NCI-H69 (cell line): ENCODE results near the gene NR2F1-AS1.

Experiments used
- DNase-seq: peaks from one replicate; lab custom pipeline; 2025; lab: John Stamatoyannopoulos, UW

Gene NR2F1-AS1

DNA sequence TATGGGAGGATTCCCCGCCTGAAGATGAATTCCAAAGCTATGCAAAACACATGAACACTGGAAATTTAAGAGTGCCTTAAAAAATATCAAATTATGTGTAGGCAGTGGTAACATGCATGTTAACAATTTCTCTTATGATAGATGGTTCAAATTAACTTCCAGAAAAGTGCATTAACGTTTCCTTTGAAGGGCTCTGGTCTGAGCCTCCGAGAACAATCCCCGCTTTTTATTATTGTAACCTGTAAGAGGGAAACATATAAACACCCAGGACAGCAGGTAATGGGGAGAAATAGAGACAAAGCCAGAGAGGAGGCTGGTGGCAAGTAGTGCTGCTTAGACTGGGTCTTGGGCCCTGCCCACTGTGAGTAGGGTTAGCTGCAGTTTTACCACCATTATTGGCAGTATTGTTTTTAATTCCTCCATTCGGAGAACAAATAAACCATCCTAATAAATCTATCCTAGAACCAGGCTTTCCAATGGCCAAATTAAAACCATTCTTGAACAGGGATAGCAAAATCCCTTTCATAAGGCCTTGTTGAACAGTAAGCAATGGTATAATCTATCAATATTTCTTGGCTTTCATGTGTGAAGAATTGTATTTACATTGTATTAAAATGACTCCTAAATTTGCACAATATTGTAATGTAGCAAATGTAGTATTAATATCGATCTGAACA lies 8.3 kb upstream of the NR2F1-AS1 start:
- no peak for DNase-seq

DNA sequence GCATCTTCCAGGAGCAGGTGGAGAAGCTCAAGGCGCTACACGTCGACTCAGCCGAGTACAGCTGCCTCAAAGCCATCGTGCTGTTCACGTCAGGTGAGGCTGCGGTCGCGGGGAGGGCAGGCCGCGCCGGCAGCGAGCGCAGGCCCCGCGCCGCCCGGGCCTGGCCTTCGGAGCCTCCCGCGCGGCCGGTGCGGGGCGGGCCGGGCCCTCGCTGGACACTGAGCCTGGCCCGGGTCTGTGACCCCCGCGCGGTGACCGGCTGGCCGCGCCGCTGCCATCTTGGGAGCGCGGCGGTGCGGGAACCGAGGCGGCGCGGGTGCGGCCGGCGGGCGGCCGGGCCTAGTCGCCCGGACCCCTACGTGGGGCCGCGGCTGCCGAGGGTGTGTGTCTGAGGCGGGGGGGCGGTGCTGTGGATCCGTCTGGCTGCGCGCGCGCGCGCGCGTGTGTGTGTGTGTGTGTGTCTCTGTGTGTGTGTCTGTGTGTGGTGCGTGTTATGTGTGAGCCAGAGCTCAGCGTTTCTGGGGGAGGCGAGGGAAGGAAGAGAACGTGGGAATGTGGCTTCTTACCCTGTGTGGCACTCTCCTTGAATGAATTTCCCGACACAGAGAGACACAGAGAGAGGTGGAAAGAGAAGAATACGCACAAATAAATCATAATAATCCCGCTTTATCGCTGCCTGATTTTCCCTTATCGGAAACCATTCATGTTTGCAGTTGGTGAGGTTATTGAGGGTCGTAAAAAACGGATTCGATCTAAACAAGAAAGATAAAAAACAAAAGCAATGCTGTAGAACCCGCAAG lies 7.5 kb upstream of the NR2F1-AS1 start:
- peak; percentile 86 for DNase-seq

DNA sequence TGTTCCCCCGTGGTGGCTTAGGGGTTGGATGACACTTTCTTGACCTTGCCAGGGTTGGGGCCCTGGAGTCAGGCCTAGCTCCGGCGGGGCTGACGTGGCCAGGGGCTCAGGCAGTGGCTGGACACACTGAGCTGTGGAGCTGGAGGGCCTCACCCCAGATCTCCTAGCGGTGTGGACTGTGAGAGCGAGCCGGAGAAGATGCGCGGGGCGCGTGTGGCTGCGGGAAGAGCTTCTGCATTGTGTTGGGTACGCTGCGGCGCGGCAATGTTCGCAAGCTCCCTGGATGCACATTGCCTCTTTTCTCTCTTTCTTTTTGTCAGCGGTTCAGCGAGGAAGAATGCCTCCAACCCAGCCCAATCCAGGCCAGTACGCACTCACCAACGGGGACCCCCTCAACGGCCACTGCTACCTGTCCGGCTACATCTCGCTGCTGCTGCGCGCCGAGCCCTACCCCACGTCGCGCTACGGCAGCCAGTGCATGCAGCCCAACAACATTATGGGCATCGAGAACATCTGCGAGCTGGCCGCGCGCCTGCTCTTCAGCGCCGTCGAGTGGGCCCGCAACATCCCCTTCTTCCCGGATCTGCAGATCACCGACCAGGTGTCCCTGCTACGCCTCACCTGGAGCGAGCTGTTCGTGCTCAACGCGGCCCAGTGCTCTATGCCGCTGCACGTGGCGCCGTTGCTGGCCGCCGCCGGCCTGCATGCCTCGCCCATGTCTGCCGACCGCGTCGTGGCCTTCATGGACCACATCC lies 6.8 kb upstream of the NR2F1-AS1 start:
- no peak for DNase-seq

DNA sequence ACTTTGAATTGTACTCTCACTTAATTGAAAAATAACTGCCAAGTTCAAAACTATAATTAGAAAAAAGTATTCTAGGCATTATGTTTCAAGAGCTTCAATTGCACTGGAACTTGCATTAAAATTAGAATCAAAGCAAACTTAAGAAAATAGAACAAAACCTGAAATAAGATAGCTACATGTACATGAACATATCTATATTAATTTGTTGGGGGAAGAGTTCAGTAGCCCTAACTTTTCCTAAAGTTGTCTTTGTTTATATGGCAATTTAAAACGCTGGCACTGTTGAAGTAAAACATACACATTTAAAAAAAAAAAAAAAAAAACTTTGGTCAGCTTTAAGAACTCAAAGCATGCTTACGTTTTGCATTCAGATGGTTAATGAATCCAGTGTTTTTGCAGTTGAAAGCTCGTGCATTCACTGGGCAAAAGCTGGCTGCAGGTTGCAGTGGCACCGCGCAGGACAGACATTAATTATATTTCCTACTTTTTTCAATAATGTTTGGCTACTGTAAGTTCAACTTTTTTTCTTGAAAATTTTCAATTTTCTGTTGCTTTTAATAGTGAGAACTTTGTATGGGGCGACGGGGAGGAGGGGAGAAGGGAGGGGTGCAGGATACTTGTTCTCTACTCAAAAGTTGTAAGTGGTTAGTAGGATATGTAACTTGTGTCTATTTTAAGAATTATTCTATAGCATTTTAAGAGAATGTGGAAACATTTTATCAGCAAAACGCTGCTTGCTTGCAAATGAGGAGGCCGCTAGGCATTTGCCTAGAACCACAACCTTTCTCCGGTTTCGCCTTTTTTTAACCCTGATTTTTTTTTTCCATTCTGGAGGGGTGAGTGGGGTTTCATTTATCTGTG lies 5.9 kb upstream of the NR2F1-AS1 start:
- no peak for DNase-seq

DNA sequence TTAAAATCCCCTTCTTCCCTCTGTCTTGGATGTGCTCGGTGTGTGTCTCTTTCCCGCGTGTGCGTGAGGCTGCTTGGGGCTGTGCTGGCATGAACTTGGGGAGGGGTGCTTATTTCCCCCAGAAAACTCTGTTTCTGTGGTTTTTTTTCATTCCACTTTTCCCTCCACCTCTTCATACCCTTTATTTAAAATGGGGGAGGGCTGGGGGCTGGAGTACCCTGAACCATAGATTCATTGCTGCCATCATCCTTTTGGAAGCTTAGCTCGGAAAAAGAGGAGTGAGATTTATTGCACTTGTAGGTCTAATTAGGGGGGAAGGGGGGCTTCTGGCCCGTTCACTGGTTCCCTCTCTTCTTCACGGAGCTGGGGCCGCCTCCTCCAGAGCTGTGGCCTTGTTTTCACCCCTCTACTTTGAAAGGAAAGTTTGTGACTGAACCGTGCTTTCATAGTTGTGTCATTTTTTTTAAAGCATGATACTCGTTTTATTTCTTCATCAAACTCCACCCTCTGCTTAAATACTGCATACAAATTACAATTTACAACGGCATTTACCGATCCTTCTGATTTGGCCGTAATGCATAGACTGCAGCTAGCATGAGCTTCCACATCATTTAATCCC lies 4.9 kb upstream of the NR2F1-AS1 start:
- DNase-seq, result peak; percentile 87

DNA sequence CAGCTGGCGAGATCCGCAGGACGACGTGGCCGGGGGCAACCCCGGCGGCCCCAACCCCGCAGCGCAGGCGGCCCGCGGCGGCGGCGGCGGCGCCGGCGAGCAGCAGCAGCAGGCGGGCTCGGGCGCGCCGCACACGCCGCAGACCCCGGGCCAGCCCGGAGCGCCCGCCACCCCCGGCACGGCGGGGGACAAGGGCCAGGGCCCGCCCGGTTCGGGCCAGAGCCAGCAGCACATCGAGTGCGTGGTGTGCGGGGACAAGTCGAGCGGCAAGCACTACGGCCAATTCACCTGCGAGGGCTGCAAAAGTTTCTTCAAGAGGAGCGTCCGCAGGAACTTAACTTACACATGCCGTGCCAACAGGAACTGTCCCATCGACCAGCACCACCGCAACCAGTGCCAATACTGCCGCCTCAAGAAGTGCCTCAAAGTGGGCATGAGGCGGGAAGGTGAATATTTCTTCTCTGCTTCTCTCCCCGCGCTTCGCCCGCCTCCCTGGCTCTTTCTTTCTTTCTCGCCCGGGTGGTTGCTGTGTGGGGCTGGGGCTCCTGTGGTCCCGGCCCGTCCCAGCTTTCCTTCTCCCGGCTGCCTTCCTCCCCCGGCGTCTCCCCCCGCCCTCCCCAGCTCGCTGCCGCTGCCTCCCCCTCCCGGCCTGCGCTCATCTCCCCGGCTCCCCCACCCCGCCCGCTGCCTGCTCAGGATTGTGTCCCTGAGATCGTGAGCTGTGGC lies 4.2 kb upstream of the NR2F1-AS1 start:
- DNase-seq, result no peak

DNA sequence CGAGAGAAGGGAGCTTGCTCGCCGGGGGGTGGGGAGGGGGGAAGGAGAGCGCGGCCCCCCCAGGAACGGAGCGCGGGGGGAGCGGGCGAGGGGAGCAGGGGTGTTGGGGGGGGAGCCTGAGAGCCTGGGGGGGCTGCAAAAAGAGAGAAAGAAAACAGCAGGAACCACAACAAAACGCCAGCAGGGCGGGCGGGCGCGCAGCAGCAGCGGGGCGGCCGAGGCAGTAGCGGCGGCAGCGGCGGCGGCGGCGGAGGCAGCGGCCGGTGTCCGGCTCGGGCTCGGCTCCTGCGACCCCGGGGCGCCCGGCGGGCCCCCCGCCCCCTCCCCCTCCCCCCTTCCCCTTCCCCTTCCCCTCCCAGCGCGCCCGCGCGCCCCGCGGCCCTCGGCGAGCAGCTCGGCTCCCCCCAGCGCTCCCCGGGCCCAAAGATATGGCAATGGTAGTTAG lies 3.6 kb upstream of the NR2F1-AS1 start:
- no peak for DNase-seq

DNA sequence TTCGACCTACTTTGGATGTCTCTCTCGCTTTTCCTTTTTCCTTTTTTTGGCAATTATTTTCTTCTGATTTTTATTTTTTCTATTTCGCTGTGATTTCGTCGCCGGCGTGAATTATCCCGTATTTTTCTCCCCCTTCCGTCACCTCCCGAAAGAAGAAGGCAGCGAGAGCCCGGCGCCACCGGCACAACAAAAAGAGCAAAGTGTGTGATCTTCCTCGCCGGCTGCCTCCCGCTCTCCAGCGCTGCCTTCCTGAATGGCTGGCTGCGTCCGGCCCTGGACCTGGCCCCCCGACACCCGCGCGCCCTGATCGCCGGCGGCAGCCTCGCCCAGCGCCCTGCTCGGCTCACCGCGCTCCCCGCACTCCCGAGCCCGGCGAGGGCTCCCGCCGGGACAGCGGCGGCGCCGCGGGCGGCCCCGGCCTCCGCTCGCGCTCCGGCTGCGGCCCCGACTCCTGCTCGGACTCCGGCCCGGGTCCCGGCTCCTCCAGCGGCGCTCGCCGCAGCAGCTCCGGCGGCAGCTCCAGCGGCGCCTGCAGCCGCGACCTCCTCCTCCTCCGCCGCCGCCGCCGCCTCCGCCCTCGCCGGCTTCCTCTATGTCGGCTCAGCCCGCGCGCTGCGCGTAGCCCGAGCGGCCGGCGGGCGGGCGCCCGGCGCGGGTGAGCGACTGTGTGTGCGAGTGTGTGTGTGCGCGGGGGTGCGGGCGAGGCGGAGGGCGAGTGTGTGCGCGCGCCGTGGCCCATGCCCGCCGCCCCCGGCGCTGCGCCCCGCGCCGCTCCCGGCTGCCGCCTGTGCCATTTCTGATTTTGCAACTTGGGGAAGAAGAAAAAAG lies 3.0 kb upstream of the NR2F1-AS1 start:
- DNase-seq, result no peak

DNA sequence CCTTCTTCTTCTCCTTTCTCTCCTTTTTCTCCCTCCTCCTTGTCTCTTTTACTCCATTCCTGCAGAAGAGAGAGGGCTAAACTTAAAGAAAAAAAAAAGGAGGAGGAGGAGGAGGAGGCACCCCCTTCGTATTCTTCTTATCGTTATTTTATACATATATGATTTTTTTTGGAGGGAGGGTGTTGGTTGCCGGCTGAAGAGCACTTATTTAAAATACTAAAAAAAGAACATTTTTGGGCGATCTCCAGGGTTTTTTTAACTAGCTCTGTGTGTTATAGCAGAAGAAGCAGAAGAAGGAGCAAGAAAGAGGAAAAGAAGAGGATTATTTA lies 2.4 kb upstream of the NR2F1-AS1 start:
- DNase-seq, result no peak

DNA sequence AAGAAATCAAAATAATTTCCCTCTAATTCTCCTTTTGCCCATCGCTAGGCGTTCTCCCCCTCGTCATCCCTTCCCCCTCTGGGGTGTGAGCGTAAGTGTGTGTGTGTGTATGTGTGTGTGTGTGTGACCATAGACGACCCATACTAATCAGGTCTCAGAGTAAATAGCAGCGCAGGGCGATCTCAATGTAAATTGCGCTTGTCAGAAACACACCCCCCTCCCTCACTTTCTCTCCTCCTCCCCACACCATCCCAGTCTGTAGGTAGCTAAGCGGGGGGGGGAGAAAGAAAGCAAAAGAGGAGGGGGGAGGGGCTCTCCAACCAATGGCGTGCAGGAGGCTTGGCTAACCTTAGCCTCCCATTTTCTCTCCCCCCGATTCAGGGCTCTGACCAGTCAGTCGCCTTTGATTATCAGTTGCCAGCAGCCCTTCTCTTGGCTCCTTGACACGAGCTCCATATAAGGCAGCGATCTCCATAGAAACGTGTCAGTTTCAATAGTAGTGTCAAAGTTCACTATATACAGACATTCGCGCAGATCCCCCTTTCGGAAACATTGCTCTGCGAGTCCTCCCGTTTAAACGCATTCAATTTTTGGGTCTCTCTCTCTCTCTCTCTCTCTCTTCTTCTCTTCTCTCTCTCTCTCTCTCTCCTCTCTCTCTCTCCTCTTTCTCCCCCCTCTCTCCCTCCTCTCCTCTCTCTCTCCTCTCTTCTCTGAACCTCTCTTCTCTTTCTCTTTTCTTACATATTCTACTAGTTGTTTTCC lies 1.8 kb upstream of the NR2F1-AS1 start, which contains the start of gene NR2F1:
Gene NR2F1 (plus strand): TSS at position 546 of the 762 bp plus-strand sequence. CDS start 1,802 bp downstream, outside the sequence.
- DNase-seq, result peak; percentile 100

DNA sequence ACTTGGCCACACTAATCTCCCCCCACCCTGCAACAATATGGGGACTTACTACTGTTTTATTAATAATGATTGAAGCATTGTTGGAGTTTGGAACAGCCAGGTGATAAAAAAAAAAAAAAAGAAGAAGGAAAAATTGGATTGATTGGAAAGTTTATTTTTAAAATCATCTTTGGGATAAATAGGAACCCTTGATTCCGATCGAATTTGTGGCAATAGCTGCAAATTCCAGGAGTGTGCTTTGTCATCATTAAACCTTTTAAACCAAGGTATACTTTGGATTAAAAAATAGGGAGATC lies 1.1 kb upstream of the NR2F1-AS1 start:
- DNase-seq, result no peak

DNA sequence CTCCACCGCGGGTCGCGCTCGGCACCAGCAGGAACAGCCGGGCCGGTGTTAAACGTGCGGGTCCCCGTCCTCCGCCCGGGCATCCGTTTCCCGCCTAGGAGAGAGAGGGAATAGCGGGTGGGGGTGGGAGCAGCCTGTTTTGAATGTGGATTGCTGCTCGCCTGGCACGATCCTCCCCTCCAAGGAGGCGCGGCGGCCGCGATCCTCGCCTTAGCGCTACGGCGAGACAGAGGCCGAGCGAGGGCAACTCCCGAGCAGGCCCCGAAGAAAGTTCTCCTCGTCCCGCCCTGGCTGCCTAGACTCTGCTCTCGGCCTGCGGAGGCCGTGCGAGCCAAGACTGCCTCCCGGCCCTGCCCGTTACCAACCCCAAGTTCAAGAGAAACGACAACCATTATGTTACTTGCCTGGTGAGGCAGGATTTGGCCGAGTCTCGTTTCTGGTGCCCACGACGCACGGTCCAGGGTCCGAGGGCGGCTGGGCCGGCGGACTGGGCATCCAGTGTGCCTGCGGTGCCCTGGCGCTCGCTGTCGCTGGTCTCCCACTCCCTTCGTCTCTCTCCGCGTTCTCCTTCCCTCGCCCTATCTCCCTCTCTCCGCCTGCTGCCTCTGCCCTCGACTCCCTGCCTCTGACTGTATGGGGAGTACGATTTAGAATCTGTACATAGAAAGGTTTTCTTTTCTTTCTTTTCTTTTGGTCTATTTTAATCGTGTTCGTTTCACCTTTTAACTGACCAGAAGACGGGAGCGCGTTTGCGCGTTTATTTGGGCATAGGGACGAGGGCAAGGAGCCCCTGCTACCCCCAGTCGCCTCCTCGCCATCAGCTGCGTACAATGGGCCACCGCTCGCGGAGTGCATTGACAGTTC lies 724 bp downstream of the NR2F1-AS1 start:
- no peak for DNase-seq

DNA sequence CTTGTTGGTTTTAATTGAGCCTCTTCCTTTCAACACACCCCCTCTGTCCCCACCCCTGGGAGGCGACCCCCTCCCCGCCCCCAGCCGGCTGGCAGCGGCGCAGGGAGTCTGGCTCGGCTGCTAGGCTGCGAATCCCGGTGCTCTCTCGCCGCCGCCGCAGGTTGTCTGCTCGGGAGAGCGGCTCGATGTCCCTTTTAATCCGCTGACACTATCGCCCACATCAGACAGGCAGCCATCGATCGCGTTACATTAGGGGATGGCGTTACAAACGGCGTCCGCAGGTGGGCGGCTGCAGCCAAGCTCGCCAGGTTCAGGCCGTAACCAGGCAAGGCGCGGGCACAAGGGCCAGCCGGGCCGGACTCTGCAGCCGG lies 1.3 kb downstream of the NR2F1-AS1 start:
- DNase-seq, result peak; percentile 91

DNA sequence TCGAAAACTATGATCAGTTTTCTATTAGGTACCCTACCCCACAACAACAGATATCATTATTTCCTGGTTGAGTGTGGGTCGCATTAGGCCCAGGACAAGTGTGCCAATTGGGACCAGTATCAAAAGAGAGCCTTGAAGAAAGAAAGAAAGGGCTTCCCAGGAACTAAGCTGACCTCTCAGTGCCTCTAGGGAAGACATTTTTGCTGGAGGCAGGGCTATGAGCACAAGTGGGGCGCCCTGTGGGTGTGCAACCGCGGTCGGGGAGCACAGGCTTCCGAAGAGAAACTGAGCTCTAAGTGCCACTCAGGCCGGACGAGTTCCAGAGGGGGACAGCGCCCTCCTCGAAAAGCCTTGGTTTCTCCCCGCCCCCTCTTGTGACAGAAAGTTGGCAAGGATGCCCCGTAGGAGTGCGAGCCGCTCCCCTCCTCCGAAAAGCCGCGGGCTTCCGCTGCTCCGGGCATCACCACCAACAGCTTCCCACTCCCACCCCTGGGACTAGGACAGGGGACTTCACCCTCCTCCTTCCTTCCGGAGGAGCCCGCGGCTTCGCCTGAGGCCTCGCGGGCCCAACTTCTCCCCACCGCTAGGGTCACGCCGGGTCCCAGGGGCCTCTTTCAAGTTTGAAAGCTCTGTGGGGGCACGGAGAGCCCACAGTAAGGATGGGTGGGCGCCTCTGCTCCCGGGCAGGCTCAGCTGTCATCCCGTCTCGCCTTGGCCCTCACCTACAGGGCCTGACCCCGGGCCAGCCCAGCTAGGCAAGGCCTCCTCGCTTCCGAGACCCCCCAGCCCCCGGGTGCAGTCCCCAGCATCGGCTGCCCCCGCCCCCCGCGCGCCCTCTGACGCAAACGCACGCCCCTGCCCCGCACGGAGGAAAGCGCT lies 2.0 kb downstream of the NR2F1-AS1 start:
- peak; percentile 93 for DNase-seq

DNA sequence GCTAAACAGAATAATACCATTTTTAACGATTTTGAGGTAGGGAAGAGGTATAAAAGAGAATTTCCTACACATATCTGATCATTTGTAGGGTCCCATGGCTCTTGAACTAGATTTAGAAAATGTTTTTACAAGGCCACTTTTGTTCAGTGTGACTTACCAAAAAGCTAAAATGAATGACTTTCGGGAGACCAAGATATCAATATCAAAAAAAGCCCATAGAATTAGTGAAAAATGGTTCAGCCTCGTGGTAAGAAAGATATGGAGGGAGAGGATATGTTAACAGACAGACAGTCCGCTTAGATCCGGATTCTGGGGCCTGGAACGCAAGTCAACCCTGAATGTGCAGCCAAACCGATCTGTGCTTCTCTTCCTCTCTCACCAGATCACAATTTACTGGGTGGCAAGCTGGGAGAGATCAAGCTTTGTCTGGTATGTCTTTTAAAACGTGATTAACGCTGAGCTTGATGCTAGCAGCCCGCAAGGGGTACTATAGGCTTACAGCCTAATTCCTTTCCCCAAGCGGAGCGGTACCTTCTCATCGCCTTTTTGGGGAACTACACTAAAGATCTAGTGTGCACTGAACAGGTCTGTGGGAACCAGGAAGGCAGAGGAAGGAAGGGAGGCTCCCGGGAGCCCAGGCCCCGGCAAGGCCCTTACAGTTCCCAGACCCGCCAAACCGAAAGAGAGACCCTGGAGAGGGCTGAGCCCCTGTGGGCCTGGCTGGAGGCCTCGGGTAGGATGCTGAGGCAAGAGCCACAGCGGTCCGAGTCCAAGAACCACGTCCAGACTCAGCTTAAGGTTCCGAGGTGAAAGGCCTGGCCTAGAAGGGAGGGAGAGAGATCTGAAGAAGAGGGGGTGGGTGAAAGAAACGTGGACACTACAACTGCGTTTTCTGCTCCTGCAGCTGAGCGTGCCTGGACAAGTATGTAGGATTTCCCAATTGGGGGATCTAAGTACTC lies 2.9 kb downstream of the NR2F1-AS1 start:
- no peak for DNase-seq
